ENCODE measurements around the gene HOGA1. TPM values are rescaled to one million over a fixed set of nuclear protein-coding genes. Genes with fewer than 3 reads are reported as not detected.
A peak's percentile ranks its signal among the peaks of the same experiment; 100 is the strongest.
"Not testable (repeated sequence)": the region's sequence is repeated elsewhere in the genome, so short reads cannot be mapped to it uniquely, and the experiment has no call there.

The HOGA1 gene
- polyA plus RNA-seq, 1 donor (not counting 4 experiments of a cell fraction or from before 2014, with no cell fraction given): 1.0 TPM

- no peaks in the 10 kb centered on the region for H3K79me2 ChIP-seq (ENCODE audit: control insufficient read depth, insufficient read depth, low read length)
- no peak for TF ChIP-seq EZH2 (IDR thresholded peaks at IDR 0.05; ENCODE audit: low read length)
- TF ChIP-seq, protein P1, sequence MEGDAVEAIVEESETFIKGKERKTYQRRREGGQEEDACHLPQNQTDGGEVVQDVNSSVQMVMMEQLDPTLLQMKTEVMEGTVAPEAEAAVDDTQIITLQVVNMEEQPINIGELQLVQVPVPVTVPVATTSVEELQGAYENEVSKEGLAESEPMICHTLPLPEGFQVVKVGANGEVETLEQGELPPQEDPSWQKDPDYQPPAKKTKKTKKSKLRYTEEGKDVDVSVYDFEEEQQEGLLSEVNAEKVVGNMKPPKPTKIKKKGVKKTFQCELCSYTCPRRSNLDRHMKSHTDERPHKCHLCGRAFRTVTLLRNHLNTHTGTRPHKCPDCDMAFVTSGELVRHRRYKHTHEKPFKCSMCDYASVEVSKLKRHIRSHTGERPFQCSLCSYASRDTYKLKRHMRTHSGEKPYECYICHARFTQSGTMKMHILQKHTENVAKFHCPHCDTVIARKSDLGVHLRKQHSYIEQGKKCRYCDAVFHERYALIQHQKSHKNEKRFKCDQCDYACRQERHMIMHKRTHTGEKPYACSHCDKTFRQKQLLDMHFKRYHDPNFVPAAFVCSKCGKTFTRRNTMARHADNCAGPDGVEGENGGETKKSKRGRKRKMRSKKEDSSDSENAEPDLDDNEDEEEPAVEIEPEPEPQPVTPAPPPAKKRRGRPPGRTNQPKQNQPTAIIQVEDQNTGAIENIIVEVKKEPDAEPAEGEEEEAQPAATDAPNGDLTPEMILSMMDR (optimal IDR thresholded peaks at IDR 0.05 in 1 of 3, IDR thresholded peaks at IDR 0.05 in 1 of 3, conservative IDR thresholded peaks at IDR 0.05 in 1 of 3; ENCODE audit: extremely low read depth in 1 of 3, insufficient read depth in 2 of 3, low read length in 3 of 3): no peak
- no peak for DNase-seq (ENCODE audit: low read depth, low spot score)
- H3K9ac ChIP-seq (ENCODE audit: control insufficient read depth, extremely low read depth, insufficient read depth, low read length): no peak overlapping the region
- no peak overlapping the region for H3K4me3 ChIP-seq (ENCODE audit: control insufficient read depth in 2 of 3, extremely low read depth in 1 of 3, insufficient read depth in 2 of 3, low read depth in 1 of 3, low read length in 3 of 3)
- no peak overlapping the region for H2AFZ ChIP-seq (ENCODE audit: control insufficient read depth, low read length)
- H3K4me1 ChIP-seq (ENCODE audit: control insufficient read depth, extremely low read depth, insufficient read depth, low read length): peaks cover 49% of the 10 kb centered on the region
- H4K20me1 ChIP-seq (ENCODE audit: control insufficient read depth, extremely low read depth, insufficient read depth, low read length): no peaks in the 10 kb centered on the region
- no peaks in the 10 kb centered on the region for H3K9me3 ChIP-seq (ENCODE audit: control insufficient read depth, low read depth, low read length)
- no peak for FAIRE-seq
- H3K27me3 ChIP-seq (ENCODE audit: control insufficient read depth, extremely low read depth, insufficient read depth, low read length): no peaks in the 10 kb centered on the region
- peak overlapping the region; percentile 62 for H3K4me2 ChIP-seq (ENCODE audit: control insufficient read depth, extremely low read depth, insufficient read depth, low read depth, low read length)
- no peaks in the 10 kb centered on the region for H3K36me3 ChIP-seq (ENCODE audit: control insufficient read depth in 2 of 2, extremely low read depth in 1 of 2, insufficient read depth in 2 of 2, low read length in 2 of 2)
- H3K27ac ChIP-seq (ENCODE audit: control insufficient read depth, insufficient read depth, low read length): peak overlapping the region; percentile 20
- no peaks in the 10 kb centered on the region for H3K9me1 ChIP-seq (ENCODE audit: control insufficient read depth, extremely low read depth, insufficient read depth, low read length)
- dilution Hi-C loops (cut with MboI; ENCODE audit: extremely low pct_ligation_motif_present, low sequenced_read_pairs): no loop called here
Measured at GRCh38 chr10:97575127-97575668, 9.0 kb upstream of the HOGA1 start.

DNA sequence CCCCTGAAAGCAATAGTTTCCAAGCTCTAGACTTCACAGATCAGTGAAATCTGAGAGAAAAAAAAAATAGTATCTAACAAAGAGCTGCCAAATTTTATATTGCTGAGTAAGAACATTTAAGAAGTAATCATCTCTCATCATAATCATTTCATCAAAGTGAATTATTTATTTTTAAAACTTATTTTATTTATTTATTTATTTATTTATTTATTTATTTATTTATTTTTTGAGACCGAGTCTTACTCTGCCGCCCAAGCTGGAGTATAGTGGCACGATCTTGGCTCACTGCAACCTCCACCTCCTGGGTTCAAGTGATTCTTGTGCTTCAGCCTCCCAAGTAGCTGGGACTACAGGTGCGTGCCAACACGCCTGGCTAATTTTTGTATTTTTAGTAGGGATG is 7.7 kb upstream of the HOGA1 start:
- H3K79me2 ChIP-seq (ENCODE audit: control insufficient read depth, insufficient read depth, low read length); H3K4me3 ChIP-seq (ENCODE audit: control insufficient read depth in 2 of 3, extremely low read depth in 1 of 3, insufficient read depth in 2 of 3, low read depth in 1 of 3, low read length in 3 of 3); dilution Hi-C loops (cut with MboI; ENCODE audit: extremely low pct_ligation_motif_present, low sequenced_read_pairs); H3K9me3 ChIP-seq (ENCODE audit: control insufficient read depth, low read depth, low read length); H3K9me1 ChIP-seq (ENCODE audit: control insufficient read depth, extremely low read depth, insufficient read depth, low read length); H3K27ac ChIP-seq (ENCODE audit: control insufficient read depth, insufficient read depth, low read length); FAIRE-seq; DNase-seq (ENCODE audit: low read depth, low spot score); H4K20me1 ChIP-seq (ENCODE audit: control insufficient read depth, extremely low read depth, insufficient read depth, low read length); H3K9ac ChIP-seq (ENCODE audit: control insufficient read depth, extremely low read depth, insufficient read depth, low read length); H3K4me2 ChIP-seq (ENCODE audit: control insufficient read depth, extremely low read depth, insufficient read depth, low read depth, low read length); H2AFZ ChIP-seq (ENCODE audit: control insufficient read depth, low read length); H3K36me3 ChIP-seq (ENCODE audit: control insufficient read depth in 2 of 2, extremely low read depth in 1 of 2, insufficient read depth in 2 of 2, low read length in 2 of 2); H3K27me3 ChIP-seq (ENCODE audit: control insufficient read depth, extremely low read depth, insufficient read depth, low read length): not testable (repeated sequence)
- H3K4me1 ChIP-seq (ENCODE audit: control insufficient read depth, extremely low read depth, insufficient read depth, low read length): peaks cover 37% of the 10 kb centered on the region

DNA sequence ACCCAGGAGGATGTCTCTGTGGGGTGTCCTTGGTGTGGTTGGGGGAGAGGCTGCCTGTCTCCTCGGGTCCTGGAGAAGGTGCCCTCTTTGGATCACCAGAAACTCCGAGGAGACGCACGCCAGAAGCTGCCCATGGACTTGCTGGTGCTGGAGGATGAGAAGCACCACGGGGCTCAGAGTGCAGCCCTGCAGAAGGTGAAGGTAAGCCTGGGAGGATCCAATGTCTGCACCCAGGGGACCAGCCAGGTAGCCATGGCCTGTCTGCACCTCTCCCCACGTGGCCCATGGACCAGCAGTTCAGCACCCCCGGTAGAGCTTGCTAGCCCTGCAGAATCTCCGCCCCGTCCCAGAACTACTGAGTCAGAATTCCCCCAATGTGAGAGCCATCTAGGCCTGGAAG is 6.5 kb upstream of the HOGA1 start:
- H3K9ac ChIP-seq (ENCODE audit: control insufficient read depth, extremely low read depth, insufficient read depth, low read length): no peak overlapping the region
- H3K4me1 ChIP-seq (ENCODE audit: control insufficient read depth, extremely low read depth, insufficient read depth, low read length): peaks cover 24% of the 10 kb centered on the region
- H3K79me2 ChIP-seq (ENCODE audit: control insufficient read depth, insufficient read depth, low read length): no peaks in the 10 kb centered on the region
- no peaks in the 10 kb centered on the region for H3K9me1 ChIP-seq (ENCODE audit: control insufficient read depth, extremely low read depth, insufficient read depth, low read length)
- DNase-seq (ENCODE audit: low read depth, low spot score): no peak
- no peak overlapping the region for H2AFZ ChIP-seq (ENCODE audit: control insufficient read depth, low read length)
- TF ChIP-seq, protein P1 (optimal IDR thresholded peaks at IDR 0.05 in 1 of 3, IDR thresholded peaks at IDR 0.05 in 1 of 3, conservative IDR thresholded peaks at IDR 0.05 in 1 of 3; ENCODE audit: extremely low read depth in 1 of 3, insufficient read depth in 2 of 3, low read length in 3 of 3): no peak
- no peak overlapping the region for H3K27ac ChIP-seq (ENCODE audit: control insufficient read depth, insufficient read depth, low read length)
- H3K27me3 ChIP-seq (ENCODE audit: control insufficient read depth, extremely low read depth, insufficient read depth, low read length): no peaks in the 10 kb centered on the region
- H3K9me3 ChIP-seq (ENCODE audit: control insufficient read depth, low read depth, low read length): no peaks in the 10 kb centered on the region
- no peak overlapping the region for H3K4me2 ChIP-seq (ENCODE audit: control insufficient read depth, extremely low read depth, insufficient read depth, low read depth, low read length)
- dilution Hi-C loops (cut with MboI; ENCODE audit: extremely low pct_ligation_motif_present, low sequenced_read_pairs): no loop called here
- H3K4me3 ChIP-seq (ENCODE audit: control insufficient read depth in 2 of 3, extremely low read depth in 1 of 3, insufficient read depth in 2 of 3, low read depth in 1 of 3, low read length in 3 of 3): no peak overlapping the region
- no peaks in the 10 kb centered on the region for H3K36me3 ChIP-seq (ENCODE audit: control insufficient read depth in 2 of 2, extremely low read depth in 1 of 2, insufficient read depth in 2 of 2, low read length in 2 of 2)
- FAIRE-seq: no peak
- no peaks in the 10 kb centered on the region for H4K20me1 ChIP-seq (ENCODE audit: control insufficient read depth, extremely low read depth, insufficient read depth, low read length)

All from keratinocyte (primary cell).